NK-92 (cell line): ENCODE results near the gene HEXIM1.
A peak's percentile ranks its signal among the peaks of the same experiment; 100 is the strongest.

Experiments used
- DNase-seq: peaks from one replicate; lab custom pipeline; 2025; ENCODE audit not compliant: unreplicated experiment; lab: John Stamatoyannopoulos, UW

The HEXIM1 gene

DNA sequence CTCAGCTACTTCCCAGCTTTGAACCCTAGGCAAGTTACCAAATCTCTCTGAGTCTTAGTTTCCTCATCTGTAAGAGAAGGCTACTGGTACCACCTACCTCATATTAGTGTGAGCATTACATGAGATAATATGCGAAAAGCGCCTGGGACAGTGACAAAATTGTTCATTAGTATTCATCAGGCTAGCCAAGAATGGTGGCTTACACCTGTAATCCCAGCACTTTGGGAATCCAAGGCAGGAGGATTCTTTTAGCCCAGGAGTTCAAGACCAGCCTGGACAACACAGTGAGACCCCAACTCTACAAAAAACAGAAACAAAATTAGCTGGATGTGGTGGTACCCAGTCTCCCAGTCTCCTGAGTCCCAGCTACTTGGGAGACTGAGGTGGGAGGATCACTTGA, 19.3 kb upstream of the HEXIM1 start:
- DNase-seq, result no peak

DNA sequence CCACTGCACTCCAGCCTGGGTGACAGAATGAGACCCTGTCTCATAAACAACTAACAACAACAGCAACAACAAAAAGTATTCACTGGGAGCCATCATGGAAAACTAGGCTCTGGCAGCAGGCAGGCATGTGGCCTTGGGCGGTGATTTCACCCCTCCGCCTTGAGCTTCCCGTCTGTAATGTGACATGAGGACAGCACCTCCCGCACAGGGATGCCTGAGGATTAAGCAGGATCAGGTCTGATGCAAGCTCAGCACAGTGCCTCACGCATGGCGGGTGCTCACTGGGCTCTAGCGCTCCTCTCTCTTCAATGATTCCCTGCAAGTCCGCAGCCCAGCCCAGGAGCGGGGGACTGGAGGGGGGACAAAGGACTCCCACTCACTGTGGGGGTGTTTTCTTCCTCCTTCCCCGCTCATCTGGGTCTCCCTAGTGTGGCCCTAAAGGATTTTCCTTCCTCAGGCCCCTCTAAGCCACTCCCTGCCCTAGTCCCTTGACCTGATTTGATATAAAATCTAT, 18.8 kb upstream of the HEXIM1 start:
- no peak for DNase-seq

DNA sequence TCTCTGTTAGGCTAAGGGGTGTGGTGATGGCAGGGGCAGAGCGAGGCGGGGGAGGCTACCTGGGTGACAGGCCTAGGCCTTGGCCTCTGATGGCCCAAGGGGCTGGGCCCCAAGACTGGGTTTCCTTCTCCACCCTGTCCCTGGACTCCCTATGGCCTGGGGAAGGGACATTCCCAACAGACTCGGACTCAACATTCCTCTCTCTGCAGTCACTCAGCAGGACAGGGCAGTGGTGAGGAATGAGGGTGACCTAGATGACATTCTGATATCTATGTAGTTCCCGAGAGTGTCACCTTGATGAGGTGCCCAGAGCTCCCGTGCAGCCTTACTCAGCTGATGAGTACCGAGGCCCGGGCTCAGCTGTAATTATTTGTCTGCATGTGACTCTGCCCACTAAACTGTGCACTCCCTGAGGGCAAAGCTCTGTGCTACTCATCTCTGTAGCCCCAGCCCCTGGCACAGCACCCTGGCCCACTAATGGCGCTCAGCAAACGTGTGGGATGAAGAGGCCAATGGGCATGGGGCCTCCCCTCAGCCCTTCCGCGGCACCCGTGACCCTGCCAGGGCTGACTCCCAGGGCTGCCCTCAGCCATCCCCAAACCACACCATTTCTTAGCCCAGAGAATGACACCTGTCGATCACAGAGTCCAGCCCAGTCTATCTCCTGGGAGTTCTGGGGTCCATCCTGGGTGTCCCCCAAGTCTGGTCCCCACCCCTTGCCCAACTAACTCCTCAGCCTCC, 18.2 kb upstream of the HEXIM1 start:
- DNase-seq, result no peak

DNA sequence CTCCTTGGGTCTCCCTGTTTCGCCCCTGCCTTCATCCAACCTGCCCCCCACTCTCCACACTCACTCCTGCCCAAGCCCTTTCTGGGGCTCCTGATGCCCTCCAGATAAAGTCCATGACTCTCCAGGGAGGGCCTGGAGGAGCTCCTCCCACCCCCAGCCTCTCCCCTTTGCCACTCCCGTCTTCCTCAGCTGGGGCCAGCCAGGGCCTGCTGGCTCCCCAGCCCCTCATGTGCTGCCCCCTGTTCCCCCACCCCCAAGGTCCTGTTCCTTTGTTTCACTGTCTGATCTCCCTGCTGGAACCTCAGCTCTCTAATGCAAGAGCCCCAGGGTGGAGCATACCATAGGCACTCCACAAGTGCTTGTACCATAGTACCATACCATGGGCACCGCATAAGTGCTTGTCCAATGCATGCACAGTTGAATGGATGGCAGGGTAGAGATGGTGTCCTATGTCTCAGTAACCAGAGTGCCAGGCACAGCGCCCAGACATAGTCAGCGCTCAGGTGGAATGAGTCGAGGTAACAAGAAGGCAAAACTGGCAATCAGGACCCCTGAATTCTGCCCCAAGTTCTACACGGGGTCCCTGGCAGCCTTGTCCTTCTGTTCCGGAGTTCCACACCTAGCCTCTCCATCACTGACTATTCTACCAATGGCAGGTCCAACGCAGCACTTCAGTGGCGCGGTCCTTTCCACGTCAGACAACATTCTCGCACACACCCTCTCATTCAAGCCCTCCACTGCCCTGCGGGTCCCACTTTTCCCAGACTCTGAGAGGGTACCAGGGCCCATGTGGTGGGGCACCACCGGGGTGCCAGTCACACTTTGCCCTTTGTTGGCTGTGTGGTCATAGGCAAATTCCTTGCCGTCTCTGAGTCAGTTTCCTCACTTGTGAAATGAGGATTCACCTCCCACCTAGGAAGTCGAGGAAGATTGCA, 17.3 kb upstream of the HEXIM1 start:
- DNase-seq, result no peak

DNA sequence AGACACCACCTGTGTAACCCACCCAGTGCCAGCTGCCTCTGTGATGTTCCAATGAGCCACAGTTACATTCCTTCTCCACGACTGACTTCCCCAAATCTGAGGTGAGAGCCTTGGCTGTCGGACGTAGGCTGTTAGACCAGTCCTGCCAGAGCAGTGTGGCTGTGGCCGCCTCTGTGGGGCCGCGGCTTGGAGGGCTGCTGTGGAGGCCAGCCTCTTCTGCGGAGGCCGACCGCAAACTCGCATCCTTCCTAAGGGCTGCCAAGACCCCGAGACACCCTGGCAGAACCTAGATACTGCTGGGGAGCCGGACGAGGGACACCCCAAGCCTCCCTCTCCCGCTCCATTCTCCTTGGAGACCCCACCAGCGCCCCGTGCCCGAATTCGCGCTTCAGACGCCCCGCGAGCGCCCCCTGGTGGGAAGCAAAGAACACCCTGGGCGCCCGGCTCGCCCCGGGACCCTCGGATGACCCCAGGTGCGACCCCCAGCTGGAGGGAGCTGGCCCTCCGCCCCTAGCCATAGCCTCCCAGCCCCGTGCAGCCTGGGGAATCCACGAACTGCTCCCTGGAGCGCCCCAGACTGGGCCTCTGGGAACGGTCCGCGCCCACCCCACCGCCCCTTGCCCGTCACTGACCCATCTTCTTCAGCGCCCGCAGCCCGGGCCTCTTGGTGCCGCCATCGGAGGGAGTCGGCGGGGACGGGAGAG, 16.5 kb upstream of the HEXIM1 start:
- DNase-seq, result no peak

DNA sequence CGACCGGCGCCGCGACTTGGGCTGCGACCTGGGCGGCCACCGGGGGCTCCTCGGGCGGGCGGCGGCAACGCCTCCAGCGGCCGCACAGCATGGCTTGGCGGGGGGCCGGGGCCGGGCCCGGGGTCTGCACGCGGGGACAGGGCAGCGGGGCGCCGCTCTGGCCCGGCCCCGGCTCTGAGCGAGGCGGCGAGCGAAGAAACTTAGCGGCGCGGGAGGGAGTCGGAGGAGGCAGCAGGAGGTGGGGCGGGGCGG, 16.0 kb upstream of the HEXIM1 start, which contains the start of gene PLCD3:
TSS of gene PLCD3 (minus strand) at position 196 of the 252 bp plus-strand sequence. CDS start at position 91, 105 bp downstream.
- DNase-seq, result no peak

DNA sequence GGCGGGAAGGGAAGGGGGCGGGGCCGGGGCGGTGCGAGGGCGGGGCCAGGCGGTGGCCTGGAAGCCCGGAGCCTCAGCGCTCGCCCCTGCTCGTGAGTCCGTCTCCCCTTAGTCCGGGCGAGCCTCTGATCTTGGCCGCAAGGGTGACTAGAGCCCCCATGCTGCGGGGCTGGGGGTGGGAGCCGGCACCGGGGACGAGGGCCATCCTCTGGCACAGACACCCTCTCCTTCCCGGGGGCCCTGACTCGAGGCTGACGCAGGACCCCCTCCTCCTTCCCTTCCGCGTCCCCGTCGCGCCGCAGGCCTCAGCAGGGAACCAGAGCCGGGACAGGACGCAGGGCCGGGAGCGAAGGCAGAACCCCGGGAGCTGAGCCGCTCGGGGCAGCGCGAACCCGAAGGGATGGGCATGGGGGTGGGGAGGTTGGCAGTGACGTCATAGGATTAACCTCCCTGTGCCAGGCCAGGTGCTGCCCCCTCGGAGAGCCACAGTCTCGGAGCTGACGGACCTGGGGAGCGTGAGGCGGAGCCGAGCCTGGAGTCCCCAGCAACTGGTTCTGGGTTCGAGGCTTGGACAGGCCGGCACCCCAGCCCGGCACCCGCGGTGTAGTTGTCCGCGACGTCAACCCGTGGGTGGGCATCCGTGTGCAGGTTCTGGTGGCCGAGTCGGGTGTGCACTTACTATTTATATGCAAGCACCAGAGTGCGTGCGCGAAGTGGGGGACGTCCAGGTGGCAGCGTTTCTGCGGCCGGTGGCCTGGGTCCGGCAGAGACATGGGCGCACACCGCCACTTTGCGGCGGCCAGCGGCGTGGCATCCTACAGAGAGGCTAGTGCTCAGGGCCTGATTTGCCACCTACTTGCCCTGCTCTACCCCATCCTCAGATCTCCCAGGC, 15.5 kb upstream of the HEXIM1 start:
- DNase-seq, result no peak

DNA sequence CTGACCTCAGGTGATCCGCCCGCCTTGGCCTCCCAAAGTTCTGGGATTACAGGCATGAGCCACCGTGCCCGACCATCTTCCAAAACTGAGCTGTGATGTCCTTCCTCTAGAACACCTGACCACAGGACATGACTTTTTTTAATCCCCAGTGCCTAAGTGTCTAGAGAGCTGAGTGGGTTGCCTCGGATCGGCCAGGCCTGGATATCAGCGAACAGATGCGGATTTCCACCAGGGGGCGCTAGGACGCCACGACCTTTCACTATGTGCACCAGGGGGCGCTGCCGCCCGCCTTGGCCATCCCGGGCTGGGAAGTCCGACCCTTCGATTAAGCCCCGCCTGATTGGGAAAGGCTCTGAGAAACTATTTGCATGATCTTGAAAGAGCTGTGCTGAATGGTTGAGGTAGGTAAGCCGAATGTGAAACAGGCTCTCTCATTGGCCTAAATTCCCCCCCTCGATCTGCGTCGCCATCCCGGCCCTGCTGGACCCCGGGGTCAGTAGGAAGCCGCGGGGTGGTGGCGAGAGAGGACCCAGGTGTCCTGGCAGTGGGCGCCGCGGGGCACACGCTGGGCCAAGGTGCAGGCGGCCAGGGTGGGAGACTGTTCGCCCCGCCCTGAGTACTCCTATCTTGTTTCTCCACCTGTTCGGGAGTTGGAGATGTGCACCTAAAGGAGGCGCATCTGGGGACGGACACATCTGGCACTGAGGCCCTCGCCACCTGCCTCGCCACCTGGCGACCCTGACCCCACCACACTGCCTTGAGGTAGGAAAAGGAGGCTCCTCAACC, 12.9 kb upstream of the HEXIM1 start, which contains the start of gene ACBD4:
TSS of gene ACBD4 (plus strand) at position 496 of the 786 bp plus-strand sequence. CDS start 458 bp downstream, outside the sequence.
- DNase-seq, result peak; percentile 61

DNA sequence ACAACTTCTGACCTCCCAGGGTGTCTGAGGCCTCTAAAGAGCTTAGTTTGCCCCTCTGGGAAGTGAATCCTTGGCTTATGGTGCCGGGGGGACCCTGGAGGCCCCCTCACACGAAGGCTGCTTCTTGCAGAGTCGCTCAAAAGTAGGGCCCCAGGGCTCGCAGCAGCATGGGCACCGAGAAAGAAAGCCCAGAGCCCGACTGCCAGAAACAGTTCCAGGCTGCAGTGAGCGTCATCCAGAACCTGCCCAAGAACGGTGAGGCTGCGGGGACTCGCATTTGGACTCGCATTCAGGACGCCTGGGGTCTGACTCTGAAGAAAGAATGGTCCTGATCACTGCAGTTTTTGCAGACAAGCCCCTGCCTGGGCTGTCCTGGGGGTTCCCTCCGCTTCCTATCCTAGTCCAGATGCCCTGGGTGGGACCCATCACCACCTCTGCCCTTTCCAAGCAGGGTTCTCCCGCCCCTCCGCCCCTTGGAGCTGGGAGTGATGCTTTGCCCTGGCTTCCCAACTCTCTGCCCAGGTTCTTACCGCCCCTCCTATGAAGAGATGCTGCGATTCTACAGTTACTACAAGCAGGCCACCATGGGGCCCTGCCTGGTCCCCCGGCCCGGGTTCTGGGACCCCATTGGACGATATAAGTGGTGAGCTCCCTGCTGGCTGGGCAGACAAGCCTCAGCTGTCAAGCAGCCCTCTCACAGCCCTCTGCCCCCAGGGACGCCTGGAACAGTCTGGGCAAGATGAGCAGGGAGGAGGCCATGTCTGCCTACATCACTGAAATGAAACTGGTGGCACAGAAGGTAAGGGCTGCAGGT, 12.1 kb upstream of the HEXIM1 start:
- DNase-seq, result no peak

DNA sequence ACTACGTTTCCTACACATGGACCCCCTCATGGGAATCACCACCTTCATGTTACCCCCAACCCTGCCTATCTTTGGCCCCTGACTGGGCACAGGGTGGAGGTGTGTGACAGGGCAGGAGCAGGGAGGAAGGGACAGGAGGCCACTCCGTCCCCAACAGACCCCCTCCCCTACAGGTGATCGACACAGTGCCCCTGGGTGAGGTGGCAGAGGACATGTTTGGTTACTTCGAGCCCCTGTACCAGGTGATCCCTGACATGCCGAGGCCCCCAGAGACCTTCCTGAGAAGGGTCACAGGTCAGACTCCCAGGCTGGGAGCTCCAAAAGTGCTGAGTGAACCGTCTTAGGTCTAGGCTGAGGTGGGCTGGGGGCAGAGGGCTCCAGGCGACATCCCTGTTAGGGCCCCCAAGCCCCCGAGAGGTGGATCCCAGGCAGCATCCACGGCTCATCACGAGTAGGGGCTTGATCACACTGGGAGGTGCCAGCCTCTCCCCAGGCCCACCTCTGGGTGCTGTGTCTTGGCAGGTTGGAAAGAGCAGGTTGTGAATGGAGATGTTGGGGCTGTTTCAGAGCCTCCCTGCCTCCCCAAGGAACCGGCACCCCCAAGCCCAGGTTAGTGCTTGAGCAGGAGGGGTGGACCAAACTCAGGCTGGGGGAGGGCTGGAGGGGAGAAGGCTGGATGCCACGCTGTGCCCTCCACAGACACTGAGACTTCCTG, 11.3 kb upstream of the HEXIM1 start:
- DNase-seq, result no peak

DNA sequence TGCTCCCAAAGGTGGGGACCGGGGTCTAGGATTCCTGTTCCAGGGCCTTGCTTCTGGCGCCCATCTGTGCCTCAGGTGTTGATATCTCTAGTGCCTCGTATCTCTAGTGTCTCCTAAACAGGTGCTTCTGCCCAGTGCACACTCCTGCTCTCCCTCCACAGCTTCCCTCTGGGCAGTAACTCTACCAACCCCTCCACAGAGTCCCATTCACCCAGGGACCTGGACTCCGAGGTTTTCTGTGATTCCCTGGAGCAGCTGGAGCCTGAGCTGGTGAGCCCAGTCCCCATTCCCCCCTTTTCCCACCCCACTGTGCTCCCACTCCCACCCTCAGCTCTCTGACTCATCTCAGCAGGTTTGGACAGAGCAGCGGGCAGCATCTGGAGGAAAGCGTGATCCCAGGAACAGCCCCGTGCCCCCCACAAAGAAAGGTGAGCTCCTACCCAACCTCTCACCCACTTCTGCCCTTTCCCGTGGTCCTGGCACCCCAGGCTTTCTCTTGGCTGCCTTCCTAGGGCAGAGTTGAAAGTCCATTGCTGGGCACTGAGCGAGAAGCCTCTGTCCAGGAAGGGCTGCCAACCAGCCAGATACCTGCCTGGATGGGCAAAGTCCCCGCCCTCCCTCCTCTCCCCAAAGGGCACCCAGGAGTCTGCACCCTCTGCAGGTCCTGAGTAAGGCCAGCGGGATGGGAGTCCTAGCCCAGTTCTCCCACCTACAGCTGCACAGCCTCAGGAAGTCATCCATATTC, 10.5 kb upstream of the HEXIM1 start:
- no peak for DNase-seq

DNA sequence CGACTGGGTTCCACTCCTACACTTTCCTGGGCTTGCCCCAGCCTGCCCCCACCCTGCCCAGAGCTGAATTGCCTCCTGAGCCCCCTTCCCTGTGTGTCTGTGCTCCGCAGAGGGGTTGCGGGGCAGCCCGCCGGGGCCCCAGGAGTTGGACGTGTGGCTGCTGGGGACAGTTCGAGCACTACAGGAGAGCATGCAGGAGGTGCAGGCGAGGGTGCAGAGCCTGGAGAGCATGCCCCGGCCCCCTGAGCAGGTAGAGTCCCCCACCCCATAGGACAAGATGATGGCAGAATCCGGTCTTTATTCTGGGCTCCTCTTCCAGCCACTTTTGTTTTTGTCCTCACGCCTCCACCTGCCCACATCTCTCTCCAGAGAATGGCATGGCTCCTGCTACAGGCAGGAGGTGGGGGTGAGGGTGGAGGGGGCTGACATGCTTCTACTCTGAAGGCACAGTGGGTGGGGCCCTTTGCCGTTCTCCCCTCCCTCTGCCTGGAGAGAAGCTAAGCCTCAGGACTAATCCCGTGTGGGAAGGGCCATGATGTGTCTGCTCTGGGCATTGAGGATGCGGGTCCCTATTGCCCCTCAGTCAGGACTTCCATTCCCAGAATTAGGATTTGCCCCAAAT, 9.3 kb upstream of the HEXIM1 start:
- DNase-seq, result no peak

DNA sequence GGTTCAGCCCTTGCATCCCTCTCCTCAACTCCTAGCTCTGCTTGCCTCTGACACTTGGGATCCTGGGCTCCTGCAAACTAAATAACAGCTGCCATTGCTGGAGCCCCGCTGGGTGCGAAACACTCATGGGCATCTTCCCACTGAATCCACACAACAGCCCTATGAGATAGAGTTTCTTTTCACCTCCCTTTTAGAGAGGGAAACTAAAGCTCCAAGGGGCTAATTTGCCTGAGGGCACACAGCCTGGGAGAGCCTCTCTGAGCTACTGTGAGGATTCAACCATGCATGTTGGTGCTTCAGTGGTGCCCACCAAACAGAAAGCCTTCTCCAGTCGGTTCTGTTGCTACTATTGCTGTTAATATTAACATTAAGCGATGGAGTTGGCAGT, 8.7 kb upstream of the HEXIM1 start:
- DNase-seq, result no peak

DNA sequence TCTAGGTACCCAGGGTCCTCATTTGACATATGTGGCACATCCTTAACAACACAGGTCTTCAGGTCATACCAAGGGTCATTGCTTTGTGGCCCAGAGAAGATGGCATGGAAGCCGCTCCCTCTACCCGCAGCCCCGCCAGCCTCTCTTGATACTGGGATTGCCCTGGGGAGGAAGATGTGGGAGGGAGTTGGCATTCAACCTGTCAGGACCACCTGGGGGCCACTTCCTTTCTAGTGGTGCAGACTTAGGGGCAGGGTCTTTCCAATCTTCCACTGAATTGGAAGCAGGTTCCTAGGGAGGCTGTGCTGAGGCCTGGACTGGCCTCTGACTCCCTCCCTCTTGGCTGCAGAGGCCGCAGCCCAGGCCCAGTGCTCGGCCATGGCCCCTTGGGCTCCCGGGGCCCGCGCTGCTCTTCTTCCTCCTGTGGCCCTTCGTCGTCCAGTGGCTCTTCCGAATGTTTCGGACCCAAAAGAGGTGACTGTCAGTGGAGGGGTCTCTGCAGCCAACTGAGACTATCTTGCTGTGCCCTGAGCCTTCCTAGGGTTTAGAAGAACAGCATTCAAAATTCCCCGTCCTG, 5.1 kb upstream of the HEXIM1 start:
- no peak for DNase-seq

DNA sequence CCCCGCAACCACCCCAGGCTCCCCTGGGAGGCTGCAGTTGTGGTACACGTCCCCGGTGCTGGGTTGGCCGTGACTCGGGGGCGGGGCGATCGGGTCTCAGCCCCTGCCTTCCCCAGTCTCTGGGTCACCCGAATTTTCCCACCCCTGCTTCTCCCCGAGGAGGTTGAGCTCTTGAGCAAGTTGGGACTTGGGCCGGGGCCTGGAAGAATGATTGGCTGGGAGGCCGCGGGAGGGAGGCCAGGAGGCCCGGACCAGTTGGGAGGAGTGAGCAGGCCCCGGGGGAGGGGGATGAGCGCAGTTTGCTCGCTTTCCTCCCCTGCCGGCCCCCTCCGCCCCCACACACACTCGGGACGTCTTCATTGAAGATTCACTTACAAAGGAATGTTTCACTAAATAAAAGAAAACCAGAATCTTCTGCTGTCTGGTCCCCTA, 4.5 kb upstream of the HEXIM1 start:
- no peak for DNase-seq

DNA sequence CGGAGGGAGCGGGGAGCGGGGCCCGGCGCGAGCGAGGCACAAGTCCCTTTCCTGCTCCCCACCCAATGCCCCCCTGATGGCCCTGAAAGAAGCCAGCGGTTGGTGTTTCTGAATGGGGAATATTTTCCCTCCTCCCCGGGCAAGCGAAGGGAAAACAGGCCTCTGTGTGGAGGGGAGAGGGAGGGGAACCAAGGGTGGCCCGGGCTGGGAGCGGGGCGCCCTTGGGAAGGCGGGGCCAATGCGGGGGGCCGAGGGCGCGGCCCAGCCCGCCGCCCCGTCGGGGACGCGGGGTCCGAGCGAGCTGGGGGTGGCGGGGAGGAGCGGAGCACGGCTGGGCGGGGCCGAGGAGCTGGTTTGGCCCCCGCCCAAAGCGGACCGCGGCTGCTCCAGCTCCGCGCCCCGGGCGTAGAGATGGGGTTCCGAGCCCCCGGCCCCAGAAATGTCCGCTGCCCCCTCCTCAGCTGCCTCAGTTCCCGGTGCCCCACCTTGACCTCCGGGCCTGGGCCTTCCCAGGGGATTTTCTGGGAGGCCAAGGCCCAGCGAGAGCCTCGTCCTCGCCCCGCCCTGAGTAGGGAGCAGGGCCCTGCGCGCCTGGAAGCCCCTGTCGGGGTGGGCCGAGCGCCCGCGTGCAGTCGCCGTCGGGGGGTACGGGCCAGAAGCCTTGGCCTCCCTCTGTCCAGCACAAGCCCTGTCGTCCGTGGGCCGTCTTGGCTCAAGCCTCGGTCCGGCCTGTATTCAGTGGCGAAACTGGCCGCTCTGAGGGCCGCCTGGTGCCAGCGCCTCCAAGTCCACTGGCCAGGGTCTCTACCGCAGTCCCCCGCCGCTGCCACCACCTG, 3.9 kb upstream of the HEXIM1 start:
- DNase-seq, result no peak
